Left lung (tissue), 10 donors: ENCODE data around the gene ATP9A. TPM values are rescaled to one million over a fixed set of nuclear protein-coding genes. Genes with fewer than 3 reads are reported as not detected.

Experiments used
- ATAC-seq: fragments of 200-7000 bp; cut with Tn5 transposase; one replicate; pipeline ENCODE4 v1.9.1; 2020; ENCODE audit warnings: moderate library complexity
- DNase-seq, 4 donors: peaks; one replicate each; pipeline ENCODE4 v3.0.0-alpha.2; 2013 to 2020
- H3K27ac ChIP-seq, 2 donors: fragments of 200-600 bp; sonication (generic) in 1 of 2; one replicate each; pipeline versions ENCODE4 v1.5.0 to v1.8.0; 2020 to 2021
- H3K27me3 ChIP-seq, 2 donors: fragments of 200-600 bp; sonication (generic) in 1 of 2; one replicate each; pipeline versions ENCODE4 v1.5.0 to v1.8.0; 2020 to 2021
- H3K36me3 ChIP-seq, 2 donors: fragments of 200-600 bp; sonication (generic) in 1 of 2; one replicate each; pipeline versions ENCODE4 v1.5.0 to v1.8.0; 2020 to 2021
- H3K4me1 ChIP-seq, 2 donors: fragments of 200-600 bp; one replicate each; pipeline ENCODE4 v1.8.0; 2021
- H3K4me3 ChIP-seq, 2 donors: fragments of 200-600 bp; sonication (generic) in 1 of 2; one replicate each; pipeline versions ENCODE4 v1.5.0 to v1.8.0; 2020 to 2021; ENCODE audit warnings: mild to moderate bottlenecking in 1 of 2
- H3K9me3 ChIP-seq, 2 donors: fragments of 200-600 bp; sonication (generic) in 1 of 2; one replicate each; pipeline versions ENCODE4 v1.5.0 to v1.8.0; 2020 to 2021
- intact Hi-C, 2 donors: fragments of 100-400 bp; cut with DNase I; formaldehyde crosslinking; loops; one replicate each; pipeline versions ENCODE4 v1.11.2 to v1.14.2; 2022
- polyA plus RNA-seq, 6 donors: library from polyadenylated mRNA; unstranded; fragments of 120-200 nt; gene quantifications; one replicate each; pipeline ENCODE4 v1.2.1, GENCODE V29; 2013; ENCODE audit not compliant: insufficient read length in 6 of 6
- total RNA-seq, 2 donors: library from RNA; stranded (reverse); fragmentation: NEBNext Ultra II Directional; extraction: Animal tissue kit (Norgen Biotek cat#: 25700); gene quantifications; one replicate each; pipeline ENCODE4 v1.2.1, GENCODE V29; 2021
- TF ChIP-seq, protein P1 (sequence below), 2 donors: fragments of 200-600 bp; sonication (generic) in 1 of 2; IDR thresholded peaks; one replicate each; pipeline versions ENCODE4 v1.5.0 to v1.8.0; 2021; ENCODE audit warnings: antibody characterized with exemption in 2 of 2
- donor health status: DM: no; HTN: yes; CAD: no.
- donor health status: DM: no; HTN: no; CAD: no.

Gene ATP9A
- total and polyA plus RNA-seq, 8 donors, result 15.3 to 59.7 (median 50.4) TPM

GRCh38 chr20:51602131-51602530 is 166.1 kb downstream of the ATP9A start:
- intact Hi-C loops, result no loop called here
- Histone ChIP-seq H3K4me3 (no peak overlapping the region), H3K4me1 (no peaks in the 10 kb centered on the region), H3K27ac (no peak overlapping the region), H3K27me3 (no peaks in the 10 kb centered on the region), H3K36me3 (peaks cover 0 to 31% of the 10 kb centered on the region in 2 donors), H3K9me3 (no peaks in the 10 kb centered on the region)
- DNase-seq (no peak), ATAC-seq (no peak)
- TF ChIP-seq, protein P1, sequence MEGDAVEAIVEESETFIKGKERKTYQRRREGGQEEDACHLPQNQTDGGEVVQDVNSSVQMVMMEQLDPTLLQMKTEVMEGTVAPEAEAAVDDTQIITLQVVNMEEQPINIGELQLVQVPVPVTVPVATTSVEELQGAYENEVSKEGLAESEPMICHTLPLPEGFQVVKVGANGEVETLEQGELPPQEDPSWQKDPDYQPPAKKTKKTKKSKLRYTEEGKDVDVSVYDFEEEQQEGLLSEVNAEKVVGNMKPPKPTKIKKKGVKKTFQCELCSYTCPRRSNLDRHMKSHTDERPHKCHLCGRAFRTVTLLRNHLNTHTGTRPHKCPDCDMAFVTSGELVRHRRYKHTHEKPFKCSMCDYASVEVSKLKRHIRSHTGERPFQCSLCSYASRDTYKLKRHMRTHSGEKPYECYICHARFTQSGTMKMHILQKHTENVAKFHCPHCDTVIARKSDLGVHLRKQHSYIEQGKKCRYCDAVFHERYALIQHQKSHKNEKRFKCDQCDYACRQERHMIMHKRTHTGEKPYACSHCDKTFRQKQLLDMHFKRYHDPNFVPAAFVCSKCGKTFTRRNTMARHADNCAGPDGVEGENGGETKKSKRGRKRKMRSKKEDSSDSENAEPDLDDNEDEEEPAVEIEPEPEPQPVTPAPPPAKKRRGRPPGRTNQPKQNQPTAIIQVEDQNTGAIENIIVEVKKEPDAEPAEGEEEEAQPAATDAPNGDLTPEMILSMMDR (IDR thresholded peaks at IDR 0.05), result no peak

GRCh38 chr20:51600950-51601349 is 167.2 kb downstream of the ATP9A start:
- Histone ChIP-seq H3K4me3 (no peak overlapping the region), H3K27ac (no peak overlapping the region), H3K36me3 (peaks cover 0 to 26% of the 10 kb centered on the region in 2 donors), H3K27me3 (no peaks in the 10 kb centered on the region), H3K9me3 (no peaks in the 10 kb centered on the region), H3K4me1 (no peaks in the 10 kb centered on the region)
- ATAC-seq, result no peak
- TF ChIP-seq, protein P1 (IDR thresholded peaks at IDR 0.05), result no peak
- DNase-seq, result no peak
- intact Hi-C loops, result no loop called here

- ATAC-seq, result no peak
- Histone ChIP-seq H3K27ac (no peak overlapping the region), H3K9me3 (no peaks in the 10 kb centered on the region), H3K4me3 (no peak overlapping the region), H3K4me1 (peaks cover 0 to 3% of the 10 kb centered on the region in 2 donors), H3K27me3 (no peaks in the 10 kb centered on the region), H3K36me3 (peaks cover 0 to 26% of the 10 kb centered on the region in 2 donors)
- intact Hi-C loops, result no loop called here
- TF ChIP-seq, protein P1 (IDR thresholded peaks at IDR 0.05), result no peak
- no peak for DNase-seq
Observed at GRCh38 chr20:51600016-51600420, 168.2 kb downstream of the ATP9A start.

DNA sequence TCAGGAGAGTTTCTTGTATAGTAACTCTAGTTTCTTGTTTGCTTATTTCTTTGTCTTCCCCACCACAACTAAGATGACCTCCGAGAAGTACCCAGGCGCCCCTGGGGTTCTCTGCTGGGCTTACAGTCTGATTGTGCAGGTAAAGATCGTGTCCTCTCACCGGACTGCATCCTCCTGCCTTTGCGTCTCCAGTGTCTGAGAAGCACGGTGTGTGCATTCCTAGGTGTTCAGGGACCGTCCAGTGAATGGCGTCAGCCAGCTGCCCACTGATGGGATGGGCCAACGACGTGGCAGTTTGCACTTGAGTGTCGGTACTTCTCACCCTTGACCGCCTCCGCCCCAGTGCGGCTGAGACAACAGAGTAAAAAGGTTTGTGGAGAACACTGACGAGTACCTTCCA is 169.6 kb downstream of the ATP9A start:
- Histone ChIP-seq H3K27ac (no peak overlapping the region), H3K27me3 (no peaks in the 10 kb centered on the region), H3K4me3 (no peak overlapping the region), H3K4me1 (peaks cover 0 to 12% of the 10 kb centered on the region in 2 donors), H3K36me3 (peaks cover 0 to 13% of the 10 kb centered on the region in 2 donors), H3K9me3 (no peaks in the 10 kb centered on the region)
- no peak for DNase-seq
- intact Hi-C loops, result loop anchor here in 1 of 2 donors (5.0 kb wide), 1 partner anchor 216 kb away; no protein-coding TSS in a partner anchor
- TF ChIP-seq, protein P1 (IDR thresholded peaks at IDR 0.05), result no peak
- ATAC-seq, result no peak

- H3K27me3 ChIP-seq, result no peaks in the 10 kb centered on the region
- H3K4me3 ChIP-seq, result no peak overlapping the region
- no peak for ATAC-seq
- TF ChIP-seq, protein P1 (IDR thresholded peaks at IDR 0.05), result no peak
- H3K36me3 ChIP-seq, result peaks cover 0 to 13% of the 10 kb centered on the region in 2 donors
- H3K4me1 ChIP-seq, result peaks cover 0 to 12% of the 10 kb centered on the region in 2 donors
- intact Hi-C loops, result loop anchor here in 1 of 2 donors (5.0 kb wide), 1 partner anchor 215 kb away; no protein-coding TSS in a partner anchor
- no peak overlapping the region for H3K27ac ChIP-seq
- no peak for DNase-seq
- H3K9me3 ChIP-seq, result no peaks in the 10 kb centered on the region
Observed at GRCh38 chr20:51597389-51598231, 170.6 kb downstream of the ATP9A start.
